Astrocyte (in vitro differentiated cells and primary cell): ENCODE data around the gene SMYD4.

Experiments used
- EZH2 ChIP-seq: IDR thresholded peaks from 2 replicates; pipeline ENCODE4 v1.6.1; 2012; ENCODE audit warnings: mild to moderate bottlenecking, low read length, inconsistent platforms; ENCODE audit not compliant: insufficient read depth
- TF ChIP-seq, protein P1 (sequence below): IDR thresholded peaks from 2 replicates; pipeline ENCODE4 v1.5.1; 2011; ENCODE audit warnings: low read depth, mild to moderate bottlenecking, inconsistent platforms, low read length, moderate library complexity; ENCODE audit not compliant: insufficient read depth

DNA sequence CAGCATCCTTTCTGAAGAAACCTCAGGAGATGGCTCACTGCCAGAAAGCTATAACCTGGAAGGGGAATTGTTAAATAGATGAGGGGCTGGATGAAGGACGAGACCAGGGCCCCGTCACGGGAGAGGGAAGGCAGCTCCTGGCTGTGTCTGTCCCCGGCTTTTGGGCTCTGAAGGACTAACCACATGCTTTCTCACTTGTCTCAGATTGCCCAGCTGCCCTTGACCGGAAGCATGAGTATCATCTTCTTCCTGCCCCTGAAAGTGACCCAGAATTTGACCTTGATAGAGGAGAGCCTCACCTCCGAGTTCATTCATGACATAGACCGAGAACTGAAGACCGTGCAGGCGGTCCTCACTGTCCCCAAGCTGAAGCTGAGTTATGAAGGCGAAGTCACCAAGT, 53.4 kb downstream of the SMYD4 start:
- TF ChIP-seq, protein P1, sequence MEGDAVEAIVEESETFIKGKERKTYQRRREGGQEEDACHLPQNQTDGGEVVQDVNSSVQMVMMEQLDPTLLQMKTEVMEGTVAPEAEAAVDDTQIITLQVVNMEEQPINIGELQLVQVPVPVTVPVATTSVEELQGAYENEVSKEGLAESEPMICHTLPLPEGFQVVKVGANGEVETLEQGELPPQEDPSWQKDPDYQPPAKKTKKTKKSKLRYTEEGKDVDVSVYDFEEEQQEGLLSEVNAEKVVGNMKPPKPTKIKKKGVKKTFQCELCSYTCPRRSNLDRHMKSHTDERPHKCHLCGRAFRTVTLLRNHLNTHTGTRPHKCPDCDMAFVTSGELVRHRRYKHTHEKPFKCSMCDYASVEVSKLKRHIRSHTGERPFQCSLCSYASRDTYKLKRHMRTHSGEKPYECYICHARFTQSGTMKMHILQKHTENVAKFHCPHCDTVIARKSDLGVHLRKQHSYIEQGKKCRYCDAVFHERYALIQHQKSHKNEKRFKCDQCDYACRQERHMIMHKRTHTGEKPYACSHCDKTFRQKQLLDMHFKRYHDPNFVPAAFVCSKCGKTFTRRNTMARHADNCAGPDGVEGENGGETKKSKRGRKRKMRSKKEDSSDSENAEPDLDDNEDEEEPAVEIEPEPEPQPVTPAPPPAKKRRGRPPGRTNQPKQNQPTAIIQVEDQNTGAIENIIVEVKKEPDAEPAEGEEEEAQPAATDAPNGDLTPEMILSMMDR, result no peak
- no peak for TF ChIP-seq EZH2
